Osteocyte (in vitro differentiated cells): ENCODE measurements around the gene ATP8A2. TPM values are rescaled to one million over a fixed set of nuclear protein-coding genes. Genes with fewer than 3 reads are reported as not detected.

Experiments used
- DNase-seq: peaks from one replicate; pipeline ENCODE4 v3.0.0; 2021; ENCODE audit warnings: mixed read lengths; ENCODE audit not compliant: unreplicated experiment; ENCODE audit errors: extremely low spot score
- H3K27ac Mint-ChIP-seq: one replicate; pipeline ENCODE4 v1.8.0; 2021; ENCODE audit warnings: mild to moderate bottlenecking, mixed read lengths; ENCODE audit not compliant: unreplicated experiment
- H3K27me3 Mint-ChIP-seq: one replicate; pipeline ENCODE4 v1.8.0; 2021; ENCODE audit warnings: mixed read lengths; ENCODE audit not compliant: unreplicated experiment
- H3K36me3 Mint-ChIP-seq: one replicate; pipeline ENCODE4 v1.8.0; 2021; ENCODE audit warnings: mixed read lengths; ENCODE audit not compliant: unreplicated experiment
- H3K4me1 Mint-ChIP-seq: one replicate; pipeline ENCODE4 v1.8.0; 2021; ENCODE audit warnings: mixed read lengths; ENCODE audit not compliant: unreplicated experiment
- H3K4me3 Mint-ChIP-seq: one replicate; pipeline ENCODE4 v1.8.0; 2021; ENCODE audit warnings: mild to moderate bottlenecking, moderate library complexity, mixed read lengths; ENCODE audit not compliant: unreplicated experiment
- H3K9me3 Mint-ChIP-seq: one replicate; pipeline ENCODE4 v1.8.0; 2021; ENCODE audit warnings: mixed read lengths; ENCODE audit not compliant: unreplicated experiment
- CTCF ChIP-seq: fragments of 200-600 bp; sonication (generic); IDR thresholded peaks from 2 replicates; pipeline ENCODE4 v1.5.0; 2021; ENCODE audit warnings: antibody characterized with exemption, mild to moderate bottlenecking, moderate library complexity
- total RNA-seq: library from RNA; stranded (reverse); gene quantifications from 2 replicates; pipeline ENCODE4 v1.2.1, GENCODE V29; 2021

The ATP8A2 gene
- total RNA-seq, 1 donor from 2014 or later, result 1.1 TPM

GRCh38 chr13:25958986-25959385 is 587.2 kb downstream of the ATP8A2 start:
- no peaks in the 10 kb centered on the region for H3K9me3 Mint-ChIP-seq
- H3K27ac Mint-ChIP-seq, result no peak overlapping the region
- H3K4me3 Mint-ChIP-seq, result no peak overlapping the region
- H3K4me1 Mint-ChIP-seq, result peaks cover 11% of the 10 kb centered on the region
- no peak for TF ChIP-seq CTCF
- no peaks in the 10 kb centered on the region for H3K36me3 Mint-ChIP-seq
- DNase-seq, result no peak
- no peaks in the 10 kb centered on the region for H3K27me3 Mint-ChIP-seq

- no peak for DNase-seq
- no peak for TF ChIP-seq CTCF
- H3K4me1 Mint-ChIP-seq, result peaks cover 9% of the 10 kb centered on the region
- H3K36me3 Mint-ChIP-seq, result no peaks in the 10 kb centered on the region
- H3K9me3 Mint-ChIP-seq, result no peaks in the 10 kb centered on the region
- no peak overlapping the region for H3K4me3 Mint-ChIP-seq
- no peaks in the 10 kb centered on the region for H3K27me3 Mint-ChIP-seq
- H3K27ac Mint-ChIP-seq, result no peak overlapping the region
Observed at GRCh38 chr13:25961294-25961693, 589.5 kb downstream of the ATP8A2 start.

- Mint-ChIP-seq H3K9me3 (no peaks in the 10 kb centered on the region), H3K27ac (peak overlapping the region; percentile 35), H3K4me3 (no peak overlapping the region), H3K27me3 (no peaks in the 10 kb centered on the region), H3K4me1 (peaks cover 9% of the 10 kb centered on the region), H3K36me3 (no peaks in the 10 kb centered on the region)
- no peak for TF ChIP-seq CTCF
- no peak for DNase-seq
Observed at GRCh38 chr13:25963674-25964073, 591.9 kb downstream of the ATP8A2 start.

GRCh38 chr13:25965596-25965995 is 593.8 kb downstream of the ATP8A2 start:
- Mint-ChIP-seq H3K4me3 (no peak overlapping the region), H3K9me3 (no peaks in the 10 kb centered on the region), H3K36me3 (no peaks in the 10 kb centered on the region), H3K27me3 (no peaks in the 10 kb centered on the region), H3K4me1 (peaks cover 5% of the 10 kb centered on the region), H3K27ac (no peak overlapping the region)
- no peak for TF ChIP-seq CTCF
- DNase-seq, result no peak

GRCh38 chr13:25966086-25966485 is 594.3 kb downstream of the ATP8A2 start:
- no peak for DNase-seq
- Mint-ChIP-seq H3K4me1 (peaks cover 5% of the 10 kb centered on the region), H3K9me3 (no peaks in the 10 kb centered on the region), H3K27me3 (no peaks in the 10 kb centered on the region), H3K36me3 (no peaks in the 10 kb centered on the region), H3K27ac (no peak overlapping the region), H3K4me3 (no peak overlapping the region)
- no peak for TF ChIP-seq CTCF
